Measurements from ENCODE around the gene KIF1B. TPM values are rescaled to one million over a fixed set of nuclear protein-coding genes. Genes with fewer than 3 reads are reported as not detected.

Gene KIF1B
- polyA plus RNA-seq, 1 of the 3 experiments (the other 2 are of a cell fraction): 6.8 TPM

GRCh38 chr1:10161541-10162290 lies 48.7 kb upstream of the KIF1B start:
- no peak overlapping the region for H3K4me3 ChIP-seq (ENCODE audit: low read depth in 2 of 2, low read length in 1 of 2)
- ChIA-PET CTCF (interaction anchor here (1.0 to 1.3 kb wide), 3 partner anchors 9 to 48 kb away, joined by 3 to 5 read pairs (median 4); partner anchors contain the start of gene KIF1B), POLR2A (no interaction called here)
- H3K4me1 ChIP-seq (ENCODE audit: control insufficient read depth in 1 of 2, insufficient read depth in 2 of 2, low read depth in 1 of 2, low read length in 1 of 2): no peaks in the 10 kb centered on the region
- H3K9me2 ChIP-seq: no peaks in the 10 kb centered on the region
- H3K79me2 ChIP-seq (ENCODE audit: insufficient read depth): no peaks in the 10 kb centered on the region
- no peak for DNase-seq
- H3K9ac ChIP-seq: no peak overlapping the region
- H3K36me3 ChIP-seq (replicated peaks in 1 of 2; ENCODE audit: control insufficient read depth in 1 of 2, insufficient read depth in 2 of 2, low read length in 1 of 2): peaks cover 18 to 23% of the 10 kb centered on the region in 2 experiments
- peaks cover 5% of the 10 kb centered on the region for H3F3A ChIP-seq (replicated peaks; ENCODE audit: insufficient read depth)
- H2AFZ ChIP-seq (ENCODE audit: low read depth): no peak overlapping the region
- 92% methylated on average over 17 of the region's 17 CpGs for WGBS (ENCODE audit: low lambda C conversion rate)
- no peaks in the 10 kb centered on the region for H3K9me3 ChIP-seq
- no peak for TF ChIP-seq RCOR1 (IDR thresholded peaks at IDR 0.05; ENCODE audit: low read length)
- TF ChIP-seq USF2 (IDR thresholded peaks at IDR 0.05; ENCODE audit: borderline replicate concordance, low read depth, low read length): no peak
- TF ChIP-seq SIN3A (IDR thresholded peaks at IDR 0.05; ENCODE audit: borderline replicate concordance, low read depth, low read length): no peak
- TF ChIP-seq PBX3 (IDR thresholded peaks at IDR 0.05): no peak
- TF ChIP-seq, protein P1, sequence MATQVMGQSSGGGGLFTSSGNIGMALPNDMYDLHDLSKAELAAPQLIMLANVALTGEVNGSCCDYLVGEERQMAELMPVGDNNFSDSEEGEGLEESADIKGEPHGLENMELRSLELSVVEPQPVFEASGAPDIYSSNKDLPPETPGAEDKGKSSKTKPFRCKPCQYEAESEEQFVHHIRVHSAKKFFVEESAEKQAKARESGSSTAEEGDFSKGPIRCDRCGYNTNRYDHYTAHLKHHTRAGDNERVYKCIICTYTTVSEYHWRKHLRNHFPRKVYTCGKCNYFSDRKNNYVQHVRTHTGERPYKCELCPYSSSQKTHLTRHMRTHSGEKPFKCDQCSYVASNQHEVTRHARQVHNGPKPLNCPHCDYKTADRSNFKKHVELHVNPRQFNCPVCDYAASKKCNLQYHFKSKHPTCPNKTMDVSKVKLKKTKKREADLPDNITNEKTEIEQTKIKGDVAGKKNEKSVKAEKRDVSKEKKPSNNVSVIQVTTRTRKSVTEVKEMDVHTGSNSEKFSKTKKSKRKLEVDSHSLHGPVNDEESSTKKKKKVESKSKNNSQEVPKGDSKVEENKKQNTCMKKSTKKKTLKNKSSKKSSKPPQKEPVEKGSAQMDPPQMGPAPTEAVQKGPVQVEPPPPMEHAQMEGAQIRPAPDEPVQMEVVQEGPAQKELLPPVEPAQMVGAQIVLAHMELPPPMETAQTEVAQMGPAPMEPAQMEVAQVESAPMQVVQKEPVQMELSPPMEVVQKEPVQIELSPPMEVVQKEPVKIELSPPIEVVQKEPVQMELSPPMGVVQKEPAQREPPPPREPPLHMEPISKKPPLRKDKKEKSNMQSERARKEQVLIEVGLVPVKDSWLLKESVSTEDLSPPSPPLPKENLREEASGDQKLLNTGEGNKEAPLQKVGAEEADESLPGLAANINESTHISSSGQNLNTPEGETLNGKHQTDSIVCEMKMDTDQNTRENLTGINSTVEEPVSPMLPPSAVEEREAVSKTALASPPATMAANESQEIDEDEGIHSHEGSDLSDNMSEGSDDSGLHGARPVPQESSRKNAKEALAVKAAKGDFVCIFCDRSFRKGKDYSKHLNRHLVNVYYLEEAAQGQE (IDR thresholded peaks at IDR 0.05; ENCODE audit: low read depth, low read length): no peak
- no peak for TF ChIP-seq TEAD4 (IDR thresholded peaks at IDR 0.05; ENCODE audit: borderline replicate concordance, insufficient read depth)
- TF ChIP-seq NRF1 (IDR thresholded peaks at IDR 0.05; ENCODE audit: low read depth, low read length): no peak
- TF ChIP-seq EP300 (IDR thresholded peaks at IDR 0.05; ENCODE audit: borderline replicate concordance in 1 of 2, low read depth in 1 of 2, low read length in 1 of 2): no peak
- TF ChIP-seq MXI1 (IDR thresholded peaks at IDR 0.05; ENCODE audit: low read depth, low read length): no peak
- no peak for TF ChIP-seq TAF1 (IDR thresholded peaks at IDR 0.05; ENCODE audit: borderline replicate concordance, low read depth, low read length)
- TF ChIP-seq RAD21 (IDR thresholded peaks at IDR 0.05; ENCODE audit: low read length): no peak
- no peak for TF ChIP-seq RFX5 (IDR thresholded peaks at IDR 0.05; ENCODE audit: low read length)
- TF ChIP-seq YY1 (IDR thresholded peaks at IDR 0.05; ENCODE audit: low read depth): no peak
- no peaks in the 10 kb centered on the region for H3K27me3 ChIP-seq (ENCODE audit: insufficient read depth)
- H4K20me1 ChIP-seq (ENCODE audit: insufficient read depth): no peaks in the 10 kb centered on the region
- H3K27ac ChIP-seq (ENCODE audit: low read depth in 2 of 2, low read length in 1 of 2): peak overlapping the region in 1 of 2 experiments; percentile 7; a peak in 1 of 4 replicates
- H3K4me2 ChIP-seq: no peak overlapping the region

Data from SK-N-SH (cell line).